ENCODE data around the gene FTCDNL1.

Gene FTCDNL1

GRCh38 chr2:199792381-199792780 lies 58.6 kb downstream of the FTCDNL1 start:
- DNase-seq (ENCODE audit: insufficient read length, low spot score) (no peak), FAIRE-seq (no peak)
- TF ChIP-seq, protein P1, sequence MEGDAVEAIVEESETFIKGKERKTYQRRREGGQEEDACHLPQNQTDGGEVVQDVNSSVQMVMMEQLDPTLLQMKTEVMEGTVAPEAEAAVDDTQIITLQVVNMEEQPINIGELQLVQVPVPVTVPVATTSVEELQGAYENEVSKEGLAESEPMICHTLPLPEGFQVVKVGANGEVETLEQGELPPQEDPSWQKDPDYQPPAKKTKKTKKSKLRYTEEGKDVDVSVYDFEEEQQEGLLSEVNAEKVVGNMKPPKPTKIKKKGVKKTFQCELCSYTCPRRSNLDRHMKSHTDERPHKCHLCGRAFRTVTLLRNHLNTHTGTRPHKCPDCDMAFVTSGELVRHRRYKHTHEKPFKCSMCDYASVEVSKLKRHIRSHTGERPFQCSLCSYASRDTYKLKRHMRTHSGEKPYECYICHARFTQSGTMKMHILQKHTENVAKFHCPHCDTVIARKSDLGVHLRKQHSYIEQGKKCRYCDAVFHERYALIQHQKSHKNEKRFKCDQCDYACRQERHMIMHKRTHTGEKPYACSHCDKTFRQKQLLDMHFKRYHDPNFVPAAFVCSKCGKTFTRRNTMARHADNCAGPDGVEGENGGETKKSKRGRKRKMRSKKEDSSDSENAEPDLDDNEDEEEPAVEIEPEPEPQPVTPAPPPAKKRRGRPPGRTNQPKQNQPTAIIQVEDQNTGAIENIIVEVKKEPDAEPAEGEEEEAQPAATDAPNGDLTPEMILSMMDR (IDR thresholded peaks at IDR 0.05; ENCODE audit: insufficient read depth, missing control alignments), result no peak

DNA sequence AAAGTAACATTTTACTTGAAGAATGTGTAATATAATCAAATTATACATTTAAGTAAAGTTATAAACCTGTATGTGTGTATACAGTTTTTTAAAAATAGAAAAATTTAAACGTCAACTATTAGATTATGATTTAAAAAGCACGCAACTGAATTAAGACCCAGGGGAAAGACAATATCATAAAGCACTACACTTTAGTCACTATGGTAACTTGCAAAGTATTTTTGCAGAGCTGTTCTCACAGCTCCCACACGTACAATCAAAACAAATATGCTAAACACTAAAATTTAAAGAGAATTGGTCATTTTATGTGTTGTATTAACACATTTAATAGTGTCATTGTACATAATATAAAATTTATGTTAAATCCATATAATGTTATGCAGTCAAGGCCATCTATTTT lies 59.7 kb downstream of the FTCDNL1 start:
- FAIRE-seq (no peak), DNase-seq (ENCODE audit: insufficient read length, low spot score) (no peak)
- TF ChIP-seq, protein P1 (IDR thresholded peaks at IDR 0.05; ENCODE audit: insufficient read depth, missing control alignments), result no peak

- TF ChIP-seq, protein P1 (IDR thresholded peaks at IDR 0.05; ENCODE audit: insufficient read depth, missing control alignments), result no peak
- FAIRE-seq (no peak), DNase-seq (ENCODE audit: insufficient read length, low spot score) (no peak)
These were observed 66.5 kb downstream of the FTCDNL1 start for GRCh38 chr2:199784512-199784911.

DNA sequence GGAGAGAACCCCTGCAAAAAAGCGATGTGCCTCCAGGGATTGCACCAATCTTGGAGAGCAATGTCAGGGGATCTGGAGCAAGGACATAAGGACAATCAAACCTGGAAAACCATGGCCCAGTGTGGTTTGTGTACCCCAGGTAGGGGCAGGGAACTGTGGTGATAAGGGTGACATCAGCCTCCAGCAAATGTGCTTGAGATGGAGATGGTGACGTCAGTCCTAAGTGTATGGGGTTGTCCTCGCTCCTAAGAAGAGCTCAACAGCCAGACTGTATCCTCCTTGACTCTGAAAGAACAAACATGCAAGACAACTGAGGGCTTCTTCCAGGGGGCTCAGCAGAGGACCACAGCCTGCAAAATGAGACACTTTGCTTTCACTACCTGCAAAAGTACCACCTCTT lies 71.4 kb downstream of the FTCDNL1 start:
- DNase-seq (ENCODE audit: insufficient read length, low spot score) (no peak), FAIRE-seq (no peak)
- TF ChIP-seq, protein P1 (IDR thresholded peaks at IDR 0.05; ENCODE audit: insufficient read depth, missing control alignments), result no peak

DNA sequence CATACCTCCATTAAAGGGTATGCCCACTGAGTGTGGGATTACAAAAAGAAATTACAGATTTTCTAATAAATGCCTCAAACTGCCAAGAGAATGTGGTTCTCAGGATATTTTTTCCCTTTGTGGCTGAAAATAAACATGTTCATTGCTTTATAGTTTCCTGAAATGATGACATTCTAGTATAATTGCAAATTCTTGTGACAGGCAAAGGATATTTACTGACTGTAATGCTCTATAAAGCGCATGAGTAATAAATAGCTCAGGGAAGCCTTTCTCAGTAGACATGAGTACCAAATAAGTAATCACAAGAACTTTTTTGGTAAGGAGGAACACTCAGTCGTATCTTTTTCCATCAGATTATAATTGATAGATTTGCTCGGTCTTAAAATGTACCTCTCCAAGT lies 72.3 kb downstream of the FTCDNL1 start:
- no peak for FAIRE-seq
- TF ChIP-seq, protein P1 (IDR thresholded peaks at IDR 0.05; ENCODE audit: insufficient read depth, missing control alignments), result no peak
- no peak for DNase-seq (ENCODE audit: insufficient read length, low spot score)

GRCh38 chr2:199777916-199778315 lies 73.1 kb downstream of the FTCDNL1 start:
- FAIRE-seq, result no peak
- no peak for DNase-seq (ENCODE audit: insufficient read length, low spot score)
- TF ChIP-seq, protein P1 (IDR thresholded peaks at IDR 0.05; ENCODE audit: insufficient read depth, missing control alignments), result no peak

GRCh38 chr2:199777315-199777714 lies 73.7 kb downstream of the FTCDNL1 start:
- TF ChIP-seq, protein P1 (IDR thresholded peaks at IDR 0.05; ENCODE audit: insufficient read depth, missing control alignments), result no peak
- DNase-seq (ENCODE audit: insufficient read length, low spot score) (no peak), FAIRE-seq (no peak)
